H1 (cell line): ENCODE measurements around the gene RABL6.
"Not testable (repeated sequence)": the region's sequence is repeated elsewhere in the genome, so short reads cannot be mapped to it uniquely, and the experiment has no call there.

Experiments used
- CEBPB ChIP-seq: IDR thresholded peaks from 2 replicates; pipeline ENCODE4 v1.6.1; 2012; ENCODE audit warnings: low read depth, low read length
- EZH2 ChIP-seq: fragments of 200-600 bp; sonication (generic); IDR thresholded peaks from 2 replicates; pipeline ENCODE4 v1.7.1; 2012; ENCODE audit warnings: low read depth, mild to moderate bottlenecking, moderate library complexity, low read length, inconsistent platforms; ENCODE audit not compliant: severe bottlenecking
- NRF1 ChIP-seq: IDR thresholded peaks from 2 replicates; pipeline ENCODE4 v1.6.1; 2011; ENCODE audit warnings: mild to moderate bottlenecking, low read depth, low read length, improper control_type of control experiment
- POLR2AphosphoS5 ChIP-seq: IDR thresholded peaks from 2 replicates; pipeline ENCODE4 v1.6.1; 2011; ENCODE audit warnings: low read depth, low read length
- SP1 ChIP-seq: IDR thresholded peaks from 2 replicates; pipeline ENCODE4 v1.6.1; 2011; ENCODE audit warnings: low read depth, low read length
- TBP ChIP-seq: IDR thresholded peaks from 2 replicates; pipeline ENCODE4 v1.6.1; 2011; ENCODE audit warnings: low read depth, low read length, improper control_type of control experiment
- TF ChIP-seq, protein P1 (sequence below), 3 experiments: IDR thresholded peaks; 1 replicate in 2 of 3; 2 replicates in 1 of 3; pipeline versions ENCODE4 v1.5.1 to v1.6.1; 2011; ENCODE audit warnings: low read length in 3 of 3, mild to moderate bottlenecking in 3 of 3, inconsistent platforms in 2 of 3, low read depth in 1 of 3, moderate library complexity in 1 of 3; ENCODE audit not compliant: insufficient read depth in 1 of 3; ENCODE audit errors: control extremely low read depth in 1 of 3
- TF ChIP-seq, protein P2 (sequence below): IDR thresholded peaks from 2 replicates; pipeline ENCODE4 v1.6.1; 2012; ENCODE audit warnings: inconsistent platforms

DNA sequence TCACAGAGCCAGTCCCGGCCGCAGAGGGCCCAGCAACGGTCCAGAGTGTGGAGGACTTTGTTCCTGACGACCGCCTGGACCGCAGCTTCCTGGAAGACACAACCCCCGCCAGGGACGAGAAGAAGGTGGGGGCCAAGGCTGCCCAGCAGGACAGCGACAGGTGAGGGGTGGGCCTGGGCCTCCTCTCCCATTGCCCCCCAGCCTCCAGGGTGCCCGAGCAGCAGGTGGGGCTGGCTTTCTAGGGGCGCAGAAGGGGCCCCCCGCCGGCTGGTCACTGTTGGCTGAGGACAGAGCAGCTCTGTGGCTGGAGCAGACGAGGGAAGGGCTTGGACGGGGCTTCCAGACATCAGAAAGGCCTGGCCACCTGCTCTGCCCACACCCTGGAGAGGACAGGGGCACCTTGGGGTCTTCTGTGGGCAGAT, 30.1 kb downstream of the RABL6 start:
- TF ChIP-seq EZH2, TBP, NRF1, POLR2AphosphoS5, SP1, CEBPB: not testable (repeated sequence)
- TF ChIP-seq, protein P1, sequence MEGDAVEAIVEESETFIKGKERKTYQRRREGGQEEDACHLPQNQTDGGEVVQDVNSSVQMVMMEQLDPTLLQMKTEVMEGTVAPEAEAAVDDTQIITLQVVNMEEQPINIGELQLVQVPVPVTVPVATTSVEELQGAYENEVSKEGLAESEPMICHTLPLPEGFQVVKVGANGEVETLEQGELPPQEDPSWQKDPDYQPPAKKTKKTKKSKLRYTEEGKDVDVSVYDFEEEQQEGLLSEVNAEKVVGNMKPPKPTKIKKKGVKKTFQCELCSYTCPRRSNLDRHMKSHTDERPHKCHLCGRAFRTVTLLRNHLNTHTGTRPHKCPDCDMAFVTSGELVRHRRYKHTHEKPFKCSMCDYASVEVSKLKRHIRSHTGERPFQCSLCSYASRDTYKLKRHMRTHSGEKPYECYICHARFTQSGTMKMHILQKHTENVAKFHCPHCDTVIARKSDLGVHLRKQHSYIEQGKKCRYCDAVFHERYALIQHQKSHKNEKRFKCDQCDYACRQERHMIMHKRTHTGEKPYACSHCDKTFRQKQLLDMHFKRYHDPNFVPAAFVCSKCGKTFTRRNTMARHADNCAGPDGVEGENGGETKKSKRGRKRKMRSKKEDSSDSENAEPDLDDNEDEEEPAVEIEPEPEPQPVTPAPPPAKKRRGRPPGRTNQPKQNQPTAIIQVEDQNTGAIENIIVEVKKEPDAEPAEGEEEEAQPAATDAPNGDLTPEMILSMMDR (IDR thresholded peaks at IDR 0.05; ENCODE audit: control extremely low read depth in 1 of 3, insufficient read depth in 1 of 3, low read depth in 1 of 3, low read length in 3 of 3) = not testable (repeated sequence)
- TF ChIP-seq, protein P2, sequence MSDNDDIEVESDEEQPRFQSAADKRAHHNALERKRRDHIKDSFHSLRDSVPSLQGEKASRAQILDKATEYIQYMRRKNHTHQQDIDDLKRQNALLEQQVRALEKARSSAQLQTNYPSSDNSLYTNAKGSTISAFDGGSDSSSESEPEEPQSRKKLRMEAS = not testable (repeated sequence)
